HuH-7.5 (cell line): ENCODE results near the gene GAK.
A peak's percentile ranks its signal among the peaks of the same experiment; 100 is the strongest.

Experiments
- DNase-seq: peaks from one replicate; pipeline ENCODE4 v3.0.0; 2011; ENCODE audit warnings: low spot score

GAK gene

DNA sequence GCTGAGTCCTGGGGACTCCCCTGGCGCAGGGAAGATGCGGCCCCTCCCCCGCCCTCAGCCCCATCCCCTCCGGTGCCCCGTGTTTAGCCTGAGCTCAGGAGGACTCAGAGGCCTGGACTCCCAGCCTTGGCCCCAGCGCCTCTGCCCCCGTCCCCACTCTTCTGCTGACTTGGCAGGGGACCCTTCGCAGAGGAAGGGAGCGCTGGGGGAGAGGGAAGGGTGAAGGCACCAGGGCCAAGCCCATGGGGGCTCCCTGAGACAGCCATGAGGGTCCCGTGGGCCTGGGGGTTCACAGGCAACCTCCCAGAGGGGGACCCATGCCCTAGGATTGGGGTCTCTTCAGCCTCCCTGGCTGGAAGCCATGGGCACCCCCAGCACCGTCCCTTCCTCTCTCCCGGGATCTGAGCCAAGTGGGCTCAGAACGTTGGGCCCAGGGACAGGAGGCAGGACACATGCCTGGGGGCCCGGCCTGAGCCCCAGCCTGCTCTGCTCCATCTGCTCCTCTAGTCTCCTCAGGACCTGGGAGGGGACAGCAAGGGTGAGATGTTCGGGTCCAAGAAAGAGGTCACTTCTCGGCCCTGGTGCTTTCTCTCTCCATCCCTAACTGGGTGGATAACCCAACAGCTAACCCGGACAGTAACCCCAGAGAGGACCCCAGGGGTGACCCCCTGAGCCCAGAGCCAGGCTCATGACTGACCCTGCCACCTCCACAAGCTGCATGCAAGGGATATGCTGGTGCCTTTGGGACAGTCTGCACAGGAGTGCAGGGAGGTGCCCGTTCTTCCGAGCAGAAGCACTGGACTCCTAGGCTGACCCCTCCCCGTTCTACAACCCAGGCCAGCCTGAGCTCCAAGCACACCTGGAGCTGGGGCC lies 104.7 kb downstream of the GAK start:
- no peak for DNase-seq

DNA sequence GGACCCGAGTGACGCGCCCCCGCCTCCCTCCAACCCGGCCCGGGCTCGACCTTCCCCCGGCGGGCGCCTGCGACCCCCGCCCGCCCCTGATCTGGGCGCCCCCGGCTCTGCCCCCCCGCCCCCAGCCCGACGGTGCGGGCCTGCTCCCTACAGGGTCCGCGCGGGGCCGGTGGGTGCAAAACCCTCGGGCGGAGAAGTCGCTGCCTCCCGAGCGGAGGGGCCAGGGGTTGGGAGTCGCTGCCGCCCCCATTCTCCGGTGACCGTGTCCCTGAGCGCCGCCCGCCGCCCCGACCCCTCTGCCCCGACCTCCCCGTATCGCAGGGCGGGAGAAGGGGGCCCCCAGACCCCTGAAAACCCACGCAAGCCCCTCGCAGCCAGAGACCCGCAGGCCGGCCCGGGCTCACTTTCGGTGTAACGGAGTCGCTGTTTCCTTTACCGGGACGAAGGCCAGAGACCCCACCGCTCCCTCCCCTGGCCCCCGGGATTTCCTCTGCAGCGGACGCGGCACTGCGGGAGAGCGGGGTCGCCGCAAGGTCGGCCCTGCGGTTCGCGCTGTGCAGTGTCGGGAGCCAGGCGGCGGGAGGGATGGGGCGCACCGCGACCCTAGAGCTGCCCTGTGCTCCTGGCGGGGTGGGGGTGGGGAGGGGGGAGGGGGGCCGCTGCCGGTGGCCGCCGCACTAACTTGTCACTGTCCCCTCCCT lies 105.5 kb downstream of the GAK start:
- peak; percentile 56 for DNase-seq

DNA sequence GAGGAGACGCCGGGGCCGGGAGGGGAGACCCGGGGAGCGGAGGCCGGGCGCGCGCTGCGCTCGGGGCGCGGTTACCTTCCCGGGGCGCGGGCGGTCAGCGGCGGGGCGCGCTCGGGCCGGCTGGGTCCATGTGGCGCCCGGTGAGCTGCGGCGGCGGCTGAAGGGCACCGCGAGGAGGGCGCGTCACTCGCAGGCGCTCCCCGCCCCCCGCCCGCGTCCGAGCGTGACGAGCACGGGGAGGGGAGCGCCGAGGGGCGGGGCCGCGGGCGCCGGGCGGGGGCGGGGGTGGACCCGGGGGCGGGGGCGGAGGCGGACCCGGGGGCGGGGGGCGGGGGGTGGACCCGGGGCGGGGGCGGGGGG lies 106.2 kb downstream of the GAK start, which contains the start of gene CPLX1:
Gene CPLX1, minus strand, starts transcription at position 159 of the 360 bp plus-strand sequence. CDS start 1,607 bp downstream, outside the sequence.
- peak; percentile 94 for DNase-seq

DNA sequence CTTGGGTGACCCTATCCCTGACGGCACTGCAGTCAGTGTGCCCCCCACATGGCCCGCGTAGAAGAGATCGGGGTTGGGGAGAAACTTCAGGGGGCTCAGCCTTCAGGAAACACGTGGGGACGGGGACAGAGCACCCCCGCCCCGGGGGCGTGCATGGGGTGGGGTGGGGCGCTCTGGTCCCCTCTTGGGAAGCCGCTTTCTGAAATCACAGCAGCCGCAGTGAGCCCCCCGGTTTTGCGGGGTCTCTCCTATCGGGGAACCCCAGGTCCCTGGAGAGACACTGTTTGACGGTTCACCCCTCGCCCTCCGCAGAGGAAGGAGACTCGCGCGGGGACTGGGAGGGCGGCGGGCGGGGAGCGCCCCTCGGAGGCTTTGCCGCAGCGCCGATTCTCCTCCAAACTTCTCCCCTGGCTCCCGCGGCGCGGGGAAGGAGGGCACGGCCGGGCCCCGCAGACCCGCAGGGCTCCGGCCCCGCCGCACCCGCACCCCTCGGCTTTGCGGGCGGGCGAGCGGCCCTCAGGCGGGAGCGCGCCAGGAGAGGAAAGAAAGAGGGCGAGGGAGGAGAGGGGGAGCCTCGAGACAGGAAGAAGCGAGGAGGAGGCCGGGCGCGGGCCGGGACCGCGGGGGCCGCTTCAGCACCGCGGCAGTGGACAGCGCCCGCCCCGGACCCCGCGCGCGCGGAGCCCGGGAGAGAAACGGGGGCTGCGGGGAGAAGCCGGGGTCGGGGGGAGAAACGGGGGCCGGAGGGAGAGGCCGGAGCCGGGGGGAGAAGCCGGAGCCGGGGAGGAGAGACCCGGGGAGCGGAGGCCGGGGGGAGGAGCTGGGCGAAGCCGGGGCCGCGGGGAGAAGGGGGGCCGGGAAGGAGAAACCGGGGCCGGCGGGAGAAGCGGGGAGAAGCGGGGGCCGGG lies 106.8 kb downstream of the GAK start:
- peak; percentile 84 for DNase-seq

DNA sequence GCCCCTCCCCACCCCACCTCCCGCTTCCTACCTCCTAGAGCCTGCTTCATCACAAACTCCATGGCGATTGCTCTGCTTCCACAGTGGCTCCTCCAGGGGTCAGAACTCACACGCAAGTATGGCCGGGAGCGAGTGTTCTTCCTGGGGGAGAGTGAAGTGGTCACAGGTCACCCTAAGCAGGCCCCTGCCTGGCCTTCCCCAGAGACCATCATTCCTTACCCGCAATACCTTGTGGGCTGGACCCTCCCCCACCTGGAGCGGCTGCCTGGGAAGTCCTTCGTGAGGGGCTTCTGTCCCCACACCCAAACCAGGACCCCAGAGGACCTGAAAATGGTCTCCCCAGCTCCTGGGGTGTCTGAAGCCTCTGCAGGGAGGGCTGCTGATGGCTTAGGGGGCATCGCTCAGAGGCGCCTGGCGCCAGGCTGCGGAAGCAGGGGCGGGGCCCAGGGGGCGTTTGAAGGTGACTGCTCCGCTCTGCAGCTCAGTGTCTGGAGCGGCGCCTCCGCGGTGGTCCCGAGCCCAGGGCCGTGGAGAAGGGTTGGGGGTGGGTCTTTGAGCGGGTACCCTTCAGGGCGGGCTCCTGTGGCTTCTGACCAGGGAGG lies 107.6 kb downstream of the GAK start:
- no peak for DNase-seq

DNA sequence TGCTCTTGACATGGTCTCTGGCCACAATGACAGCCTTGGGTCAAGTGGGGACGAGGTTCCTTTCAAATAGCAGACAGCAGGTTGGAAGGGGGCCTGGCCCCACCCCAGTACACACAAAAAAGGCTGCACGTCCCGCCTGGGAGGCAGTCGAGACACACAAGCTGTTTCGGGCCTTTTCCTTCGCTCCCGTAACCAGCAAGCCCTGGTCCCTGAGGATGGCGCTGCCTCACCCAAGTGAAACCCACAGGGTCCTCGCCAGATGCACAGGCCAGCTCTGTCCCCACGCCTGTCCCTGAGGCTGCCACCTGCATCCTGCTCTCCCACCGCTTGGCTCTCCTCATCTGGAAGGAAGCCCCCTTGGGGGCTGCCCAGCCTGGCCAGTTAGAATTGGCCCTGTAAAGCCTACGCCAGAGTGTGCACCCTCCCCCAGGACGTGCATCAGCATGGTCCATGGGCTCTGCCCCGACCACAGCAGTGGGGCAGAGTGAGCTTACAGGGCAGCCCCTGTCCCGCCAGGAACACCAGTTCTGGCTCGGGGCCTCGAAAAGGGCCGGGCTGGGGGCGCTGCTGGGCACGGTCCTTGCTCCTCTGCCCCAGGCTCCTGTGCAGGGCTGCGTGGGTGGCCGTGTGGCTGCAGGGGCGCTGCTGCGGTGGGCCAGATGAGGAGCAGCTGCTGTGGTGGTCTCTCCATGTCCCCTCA lies 108.2 kb downstream of the GAK start:
- no peak for DNase-seq

- DNase-seq, result no peak
Measured at GRCh38 chr4:823176-823760, 108.8 kb downstream of the GAK start.

DNA sequence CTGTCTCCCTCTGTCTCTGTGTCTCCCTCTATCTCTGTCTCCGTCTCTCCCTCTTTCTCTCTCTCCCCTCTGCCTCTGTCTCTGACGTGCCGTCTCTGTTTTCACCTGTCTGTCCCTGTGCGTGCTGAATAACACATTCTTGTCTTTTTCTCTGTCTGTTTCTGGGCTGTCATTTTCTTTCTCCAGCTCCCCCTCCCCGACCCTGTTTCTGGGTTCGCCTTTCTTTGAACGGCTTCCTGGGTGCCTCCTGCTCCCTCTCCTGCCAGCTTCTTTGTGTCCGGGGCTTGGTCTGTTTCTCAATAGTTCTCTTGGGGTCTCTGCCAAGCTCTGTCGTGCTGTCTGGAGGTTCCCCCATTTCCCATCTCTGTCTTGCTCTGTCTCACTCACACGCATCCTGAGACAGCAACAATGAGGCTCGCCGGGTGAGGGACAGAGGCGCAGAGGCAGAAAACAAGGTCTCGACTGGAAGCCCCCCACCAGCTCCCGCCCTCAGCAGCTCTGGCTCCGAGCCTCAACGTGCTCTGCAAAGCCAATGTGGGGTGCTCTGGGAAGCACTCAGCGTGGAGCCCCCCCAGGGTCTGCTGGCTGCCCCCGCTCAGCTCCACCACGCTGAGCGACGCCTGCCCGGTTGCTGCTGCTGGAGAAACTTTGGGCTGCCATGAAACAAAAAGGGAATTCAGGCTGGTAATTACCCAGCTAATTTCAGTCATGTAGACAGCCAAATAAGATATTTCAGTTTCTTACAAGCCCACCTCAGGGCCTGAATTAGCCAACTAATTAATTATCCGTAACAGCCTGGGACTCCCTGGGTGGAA lies 109.5 kb downstream of the GAK start:
- no peak for DNase-seq

GRCh38 chr4:821631-822030 lies 110.5 kb downstream of the GAK start:
- DNase-seq, result no peak

- no peak for DNase-seq
Measured at GRCh38 chr4:821181-821591, 110.9 kb downstream of the GAK start.

- no peak for DNase-seq
Measured at GRCh38 chr4:820230-821172, 111.6 kb downstream of the GAK start.

- DNase-seq, result no peak
Measured at GRCh38 chr4:819401-820229, 112.5 kb downstream of the GAK start.

- no peak for DNase-seq
Measured at GRCh38 chr4:818106-818921, 113.8 kb downstream of the GAK start.

GRCh38 chr4:815464-816146 lies 116.5 kb downstream of the GAK start:
- peak; percentile 82 for DNase-seq

- no peak for DNase-seq
Measured at GRCh38 chr4:814312-814850, 117.7 kb downstream of the GAK start.

DNA sequence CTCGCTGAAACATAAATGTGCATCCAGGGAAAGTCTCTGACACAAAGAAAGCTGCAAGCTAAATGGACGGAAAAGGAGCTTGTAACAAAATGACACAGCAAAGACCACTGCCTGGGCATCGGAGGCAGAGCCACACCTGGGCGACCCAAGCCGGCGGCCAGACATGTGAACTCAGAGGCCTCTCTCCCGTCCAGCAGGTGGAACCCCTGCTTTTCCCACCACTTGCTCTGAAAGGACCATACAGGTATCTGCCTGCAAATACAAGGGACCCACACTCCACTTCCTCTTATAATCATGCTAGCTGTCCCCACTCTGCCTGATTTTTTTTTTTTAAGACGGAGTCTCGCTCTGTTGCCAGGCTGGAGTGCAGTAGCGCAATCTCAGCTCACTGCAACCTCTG lies 118.2 kb downstream of the GAK start:
- DNase-seq, result no peak
